Activated naive CD4-positive, alpha-beta T cell treated with anti-CD3 and anti-CD28 coated beads, Interleukin-2, amount 50 U/mL, for 72 hours (primary cell): ENCODE data around the gene AURKA. TPM values are rescaled to one million over a fixed set of nuclear protein-coding genes. Genes with fewer than 3 reads are reported as not detected.

Experiments
- ATAC-seq, 2 donors: fragments of 150-1000 bp; cut with Tn5 transposase; 2 replicates each; pipeline ENCODE4 v1.10.0; 2021; ENCODE audit warnings: mild to moderate bottlenecking in 2 of 2, moderate library complexity in 2 of 2
- DNase-seq, 2 donors: peaks; one replicate each; pipeline ENCODE4 v3.0.0; 2021 to 2022; ENCODE audit warnings: low spot score in 2 of 2
- H3K27ac Mint-ChIP-seq, 2 donors: one replicate each; pipeline ENCODE4 v1.8.0; 2022; ENCODE audit warnings: mild to moderate bottlenecking in 2 of 2, mixed read lengths in 2 of 2
- H3K36me3 Mint-ChIP-seq, 2 donors: one replicate each; pipeline ENCODE4 v1.8.0; 2022; ENCODE audit warnings: mixed read lengths in 2 of 2
- H3K9me3 Mint-ChIP-seq, 2 donors: one replicate each; pipeline ENCODE4 v1.8.0; 2022; ENCODE audit warnings: mixed read lengths in 2 of 2
- total RNA-seq, 2 donors: library from RNA; stranded (reverse); gene quantifications; one replicate each; pipeline ENCODE4 v1.2.3, GENCODE V29; 2022

Gene AURKA
- 100 to 1,000 TPM in 1 of 2 donors, 10 to 100 TPM in 1; 93.0 to 130 TPM for total RNA-seq

DNA sequence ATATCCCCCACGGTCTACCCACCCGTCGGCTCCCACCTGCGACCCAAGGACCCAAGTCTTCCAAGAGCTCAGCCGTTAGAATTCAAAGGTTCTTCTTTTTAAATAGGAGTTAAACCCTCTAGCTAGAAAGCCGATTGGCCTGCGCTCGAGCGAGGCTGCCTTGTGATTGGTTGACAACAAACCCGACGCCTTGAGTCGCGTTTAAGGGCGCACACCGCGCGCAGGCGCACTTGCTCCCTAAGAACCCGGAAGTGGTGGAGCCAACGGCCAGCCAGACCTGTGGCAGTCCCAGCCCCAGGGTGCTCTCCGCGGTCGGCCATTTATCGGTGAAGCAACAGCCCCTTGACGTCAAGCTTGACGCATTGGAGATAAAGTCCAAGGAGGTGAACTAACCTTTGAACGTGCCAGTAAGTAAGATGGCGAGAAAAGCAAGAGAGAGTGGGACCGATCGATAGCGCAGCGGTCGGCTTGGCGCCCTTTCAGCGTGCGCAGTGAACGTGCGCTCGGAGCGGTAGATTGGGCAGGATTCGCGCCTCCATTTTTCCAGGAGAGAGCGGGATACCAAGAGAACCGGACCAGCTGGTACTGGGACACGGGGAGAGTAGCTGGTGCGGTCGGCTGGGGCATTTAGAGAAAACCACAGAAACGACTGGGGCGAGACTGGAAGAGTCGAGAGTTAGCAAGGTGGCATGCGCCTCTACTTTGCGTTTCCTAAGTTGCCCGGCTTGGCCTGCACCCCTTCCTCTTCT lies at the start of gene AURKA, which contains the start of gene CSTF1:
Gene AURKA, minus strand, starts transcription at position 84 of the 749 bp plus-strand sequence. CDS start 4,018 bp downstream, outside the sequence.
Gene CSTF1, plus strand, starts transcription at position 514 of the 749 bp plus-strand sequence. CDS start 2,908 bp downstream, outside the sequence.
- Mint-ChIP-seq H3K9me3 (no peaks in the 10 kb centered on the region), H3K27ac (no peak within 1 kb of the TSS), H3K36me3 (peaks cover 16 to 36% of the 10 kb centered on the region in 2 donors)
- DNase-seq, result peak; percentile 98 to 100
- ATAC-seq, result peak; percentile 95 to 96

DNA sequence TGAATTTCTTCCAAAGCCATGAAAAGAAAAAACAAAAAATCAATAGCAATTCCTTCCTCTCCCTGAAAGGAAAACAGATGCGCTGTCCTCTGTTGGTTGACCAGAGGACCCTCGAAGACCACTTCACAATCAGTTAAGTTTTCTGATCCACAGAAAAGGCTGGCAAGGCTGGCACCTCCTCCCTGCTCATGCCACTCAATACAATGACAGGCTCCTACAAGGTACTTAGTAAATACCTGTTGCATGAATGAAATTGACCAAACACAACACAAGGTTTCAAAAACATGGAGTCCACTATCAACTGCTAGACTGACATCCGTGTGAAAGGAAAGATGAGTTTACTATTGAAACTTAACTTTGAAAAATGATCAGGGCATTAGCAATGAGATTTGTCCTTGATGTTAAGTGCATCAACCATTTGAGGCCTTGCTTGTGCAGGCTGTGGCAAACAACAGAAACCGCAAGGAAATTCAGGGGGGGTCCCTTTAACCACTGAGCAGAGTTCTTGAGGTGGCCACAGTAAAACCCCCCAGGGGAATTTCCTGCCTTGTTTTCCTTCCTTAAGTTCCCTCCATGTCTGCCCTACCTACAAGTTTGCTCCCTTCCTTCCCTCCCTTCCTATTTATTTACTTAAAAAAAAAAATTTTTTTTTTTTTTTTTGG lies 48.5 kb upstream of the AURKA start:
- ATAC-seq (peak; percentile 75 to 86), DNase-seq (peak in 1 of 2 donors; percentile 79)
- H3K9me3 Mint-ChIP-seq, result no peaks in the 10 kb centered on the region
- peaks cover 8 to 18% of the 10 kb centered on the region in 2 donors for H3K36me3 Mint-ChIP-seq
- peak overlapping the region; percentile 41 to 65 for H3K27ac Mint-ChIP-seq

DNA sequence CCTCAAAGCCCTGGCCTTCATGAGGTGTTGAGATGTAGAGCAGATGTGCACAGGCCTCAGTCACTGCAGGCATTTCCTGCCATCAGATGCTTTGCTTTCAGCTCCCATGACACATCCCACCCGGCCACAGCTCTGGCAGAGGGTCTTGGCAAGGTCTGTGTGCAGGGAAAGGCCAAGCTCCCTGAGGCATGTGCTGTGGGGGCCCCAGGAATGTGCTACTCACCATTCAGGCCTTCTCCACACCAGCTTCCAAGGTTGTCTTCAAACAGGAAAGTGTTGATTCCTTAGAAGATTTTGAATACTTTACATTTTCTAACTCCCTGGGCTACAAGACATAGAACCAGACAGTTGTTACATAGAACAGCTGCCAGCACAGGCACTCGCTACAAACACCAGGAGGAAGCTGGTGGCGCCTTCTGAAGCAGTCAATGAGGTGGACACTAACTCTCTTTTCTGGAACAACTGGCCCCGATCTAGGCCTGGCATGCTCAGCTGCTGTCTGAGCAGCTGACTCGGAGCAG lies 47.8 kb upstream of the AURKA start:
- ATAC-seq (no peak), DNase-seq (no peak)
- Mint-ChIP-seq H3K9me3 (peaks cover 0 to 3% of the 10 kb centered on the region in 2 donors), H3K27ac (peak overlapping the region; percentile 41 to 65), H3K36me3 (peaks cover 8 to 18% of the 10 kb centered on the region in 2 donors)

DNA sequence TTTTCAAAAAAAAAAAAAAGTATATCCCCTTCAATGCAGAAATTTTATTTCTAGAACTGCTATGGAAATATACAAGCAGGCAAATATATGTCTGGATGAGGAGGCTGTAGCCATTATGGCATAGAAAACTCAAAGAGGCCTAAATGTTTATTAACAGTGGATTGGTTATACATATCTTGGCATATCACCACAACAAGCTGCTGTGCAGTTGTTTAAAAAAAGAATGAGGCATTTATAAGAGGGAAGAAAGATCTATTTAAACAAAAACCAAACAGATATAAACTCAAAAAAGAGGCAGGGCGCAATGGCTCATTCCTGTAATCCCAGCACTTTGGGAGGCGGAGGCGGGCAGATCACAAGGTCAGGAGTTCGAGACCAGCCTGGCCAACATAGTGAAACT lies 46.3 kb upstream of the AURKA start:
- Mint-ChIP-seq H3K36me3 (peaks cover 8 to 23% of the 10 kb centered on the region in 2 donors), H3K9me3 (peaks cover 0 to 3% of the 10 kb centered on the region in 2 donors), H3K27ac (peak overlapping the region in 1 of 2 donors; percentile 38)
- no peak for DNase-seq
- ATAC-seq, result no peak

DNA sequence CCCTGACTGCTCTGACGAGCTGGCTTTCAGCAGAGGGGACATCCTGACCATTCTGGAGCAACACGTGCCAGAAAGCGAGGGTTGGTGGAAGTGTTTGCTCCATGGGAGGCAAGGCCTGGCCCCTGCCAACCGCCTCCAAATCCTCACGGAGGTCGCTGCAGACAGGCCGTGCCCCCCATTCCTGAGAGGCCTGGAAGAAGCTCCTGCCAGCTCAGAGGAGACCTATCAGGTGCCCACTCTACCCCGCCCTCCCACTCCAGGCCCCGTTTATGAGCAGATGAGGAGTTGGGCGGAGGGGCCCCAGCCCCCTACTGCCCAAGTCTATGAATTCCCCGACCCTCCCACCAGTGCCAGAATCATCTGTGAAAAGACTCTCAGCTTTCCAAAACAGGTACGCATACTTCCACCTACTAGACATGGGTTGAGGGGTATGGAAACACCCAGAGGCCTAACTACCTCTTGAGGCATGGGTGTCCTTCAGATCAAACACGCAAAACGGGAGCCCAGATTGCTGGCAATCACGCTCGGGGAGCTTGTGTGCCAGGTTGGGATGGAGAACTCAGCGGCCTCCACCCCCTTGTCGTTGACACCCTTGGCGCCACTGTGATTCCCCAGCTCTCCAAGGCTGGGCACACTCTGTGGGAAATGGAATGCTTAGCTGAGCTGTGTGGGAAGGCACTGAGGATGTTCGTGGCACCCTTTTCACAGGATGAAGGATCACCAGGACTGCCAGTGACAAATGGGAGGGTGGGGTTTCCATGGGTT lies 45.4 kb upstream of the AURKA start:
- Mint-ChIP-seq H3K9me3 (peaks cover 0 to 3% of the 10 kb centered on the region in 2 donors), H3K27ac (peak overlapping the region in 1 of 2 donors; percentile 44), H3K36me3 (peaks cover 3 to 16% of the 10 kb centered on the region in 2 donors)
- no peak for DNase-seq
- ATAC-seq, result no peak

DNA sequence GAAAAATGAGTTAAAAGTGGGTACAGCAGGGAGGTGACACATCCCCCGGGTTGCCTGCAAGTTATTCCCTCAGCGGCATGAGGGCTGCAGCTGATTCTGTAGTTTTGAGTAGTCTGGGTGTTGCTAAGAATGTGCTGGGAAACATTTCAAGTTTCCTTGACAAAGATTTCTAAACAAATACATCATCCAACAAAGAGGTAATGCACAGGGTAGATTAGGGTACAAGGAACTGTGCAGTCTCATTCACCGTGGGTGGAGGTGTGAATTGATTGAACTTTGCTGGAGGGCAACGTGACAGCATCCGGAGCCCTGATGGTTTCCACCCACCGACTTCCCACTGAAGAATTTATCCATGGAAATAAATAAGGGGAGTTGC lies 41.9 kb upstream of the AURKA start:
- no peak for DNase-seq
- peaks cover 0 to 18% of the 10 kb centered on the region in 2 donors for H3K36me3 Mint-ChIP-seq
- peaks cover 0 to 3% of the 10 kb centered on the region in 2 donors for H3K9me3 Mint-ChIP-seq
- no peak overlapping the region for H3K27ac Mint-ChIP-seq
- ATAC-seq, result peak in 1 of 2 donors; percentile 57

DNA sequence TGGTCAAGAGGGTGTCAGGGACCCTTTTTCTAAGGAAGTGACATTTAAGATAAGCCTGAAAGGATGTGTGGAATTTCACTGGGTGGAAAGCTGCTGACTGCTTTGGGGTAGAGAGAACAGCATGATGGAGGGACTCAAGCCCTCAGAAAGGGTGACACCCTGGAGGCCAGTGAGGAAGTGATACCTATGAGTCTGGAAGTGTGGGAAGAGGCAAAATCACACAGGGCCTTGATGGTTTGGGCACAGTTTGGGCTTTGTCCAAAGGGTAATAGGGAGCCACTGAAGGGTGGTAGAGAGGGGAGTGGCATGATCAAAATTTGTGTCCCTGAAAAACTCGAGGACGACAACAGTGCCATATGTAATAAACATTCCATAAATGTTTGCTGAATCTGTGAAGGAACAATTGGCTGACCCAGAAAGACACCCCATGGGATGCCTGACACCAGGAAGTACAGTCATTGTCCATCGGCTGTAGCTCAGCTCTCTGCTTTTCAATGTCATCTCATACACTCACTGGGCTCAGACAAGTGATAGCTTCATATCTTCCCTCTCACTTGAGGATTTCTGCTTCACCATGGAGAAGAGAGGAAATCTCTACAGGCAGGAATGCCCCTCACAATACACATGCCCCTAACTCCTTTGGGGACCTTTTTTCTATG lies 41.3 kb upstream of the AURKA start:
- Mint-ChIP-seq H3K36me3 (peaks cover 0 to 18% of the 10 kb centered on the region in 2 donors), H3K27ac (peak overlapping the region in 1 of 2 donors; percentile 78), H3K9me3 (peaks cover 0 to 3% of the 10 kb centered on the region in 2 donors)
- DNase-seq (no peak), ATAC-seq (no peak)

DNA sequence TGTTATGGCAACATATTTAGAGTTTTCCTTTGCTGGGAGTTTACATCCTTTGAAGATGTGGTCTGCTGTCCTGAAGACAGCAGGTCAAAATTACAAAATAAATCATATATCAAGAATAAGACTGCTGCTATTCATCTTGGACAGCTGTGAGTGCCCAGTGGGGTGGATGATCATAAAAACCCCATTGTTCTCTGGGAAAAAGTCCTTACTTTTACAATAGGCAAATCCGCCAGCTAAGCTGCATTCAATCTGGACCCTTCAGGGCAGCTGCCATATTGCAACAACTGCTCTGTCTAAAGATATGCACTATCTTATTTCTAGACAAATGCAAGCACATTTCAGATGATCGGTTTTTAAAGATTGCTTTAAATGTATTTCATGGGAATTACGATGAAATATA lies 39.5 kb upstream of the AURKA start:
- Mint-ChIP-seq H3K9me3 (peaks cover 0 to 3% of the 10 kb centered on the region in 2 donors), H3K36me3 (peaks cover 0 to 18% of the 10 kb centered on the region in 2 donors), H3K27ac (no peak overlapping the region)
- ATAC-seq, result no peak
- no peak for DNase-seq

DNA sequence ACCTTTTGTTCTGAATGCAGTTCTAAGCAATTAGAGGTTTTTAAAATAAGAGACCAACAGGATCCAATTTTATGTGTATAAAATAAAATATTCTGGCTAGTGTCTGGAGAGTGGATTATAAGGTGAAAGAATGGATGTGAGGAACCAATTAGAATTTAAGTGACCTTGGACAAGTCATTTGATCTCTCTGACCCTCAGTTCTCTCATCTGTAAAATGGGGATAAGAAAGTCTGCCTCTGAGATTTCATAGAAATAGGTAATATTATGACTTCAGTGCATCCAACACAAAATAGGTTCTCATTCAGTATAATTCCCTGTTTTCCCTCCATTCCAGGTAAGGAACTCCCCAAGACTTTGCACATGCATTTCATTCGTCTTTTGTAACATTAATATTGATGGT lies 38.9 kb upstream of the AURKA start:
- Mint-ChIP-seq H3K9me3 (peaks cover 0 to 3% of the 10 kb centered on the region in 2 donors), H3K36me3 (peaks cover 0 to 18% of the 10 kb centered on the region in 2 donors), H3K27ac (no peak overlapping the region)
- no peak for DNase-seq
- ATAC-seq, result no peak

DNA sequence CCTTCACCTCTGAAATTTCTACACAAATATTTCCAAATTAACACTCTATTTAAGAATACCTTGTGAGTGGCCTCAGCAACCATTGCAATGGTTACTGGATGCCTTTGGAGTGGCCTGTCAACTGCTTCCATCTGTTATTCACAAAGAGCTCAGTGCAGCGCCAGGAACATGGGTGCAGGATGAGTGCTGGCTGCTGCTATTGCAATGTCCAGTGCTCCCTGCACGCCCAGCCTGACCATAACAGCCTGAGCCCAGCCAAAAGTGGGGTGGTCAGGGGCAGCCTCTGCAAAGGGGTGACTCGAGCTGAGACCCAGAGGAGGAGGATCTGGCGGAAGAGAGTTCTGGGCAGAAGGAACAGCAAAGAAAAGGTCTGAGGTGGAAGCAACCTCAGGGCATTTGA lies 38.4 kb upstream of the AURKA start:
- H3K27ac Mint-ChIP-seq, result peak overlapping the region; percentile 84
- ATAC-seq (no peak), DNase-seq (no peak)
- peaks cover 0 to 3% of the 10 kb centered on the region in 2 donors for H3K9me3 Mint-ChIP-seq
- H3K36me3 Mint-ChIP-seq, result peaks cover 0 to 18% of the 10 kb centered on the region in 2 donors

DNA sequence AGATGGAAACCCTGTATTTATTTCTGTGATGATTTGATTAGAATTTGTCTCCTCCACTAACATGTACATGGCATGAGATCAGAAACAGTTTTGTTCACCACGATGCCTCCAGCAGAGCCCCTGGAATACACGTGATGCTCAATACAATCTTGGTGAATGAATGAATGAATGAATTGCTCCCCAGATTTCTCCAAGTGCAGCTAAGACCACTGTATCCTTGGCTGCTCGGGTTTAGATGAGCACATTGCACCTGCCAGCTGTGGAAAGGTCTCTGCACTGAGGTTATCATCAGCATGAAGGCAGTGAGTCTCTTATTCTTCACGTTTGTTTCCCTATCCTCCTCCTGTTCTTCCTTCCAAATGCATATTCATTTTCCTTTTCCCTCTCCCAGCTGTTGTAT lies 37.9 kb upstream of the AURKA start:
- no peak for DNase-seq
- no peak for ATAC-seq
- H3K27ac Mint-ChIP-seq, result peak overlapping the region; percentile 84
- H3K9me3 Mint-ChIP-seq, result peaks cover 0 to 2% of the 10 kb centered on the region in 2 donors
- peaks cover 0 to 18% of the 10 kb centered on the region in 2 donors for H3K36me3 Mint-ChIP-seq

DNA sequence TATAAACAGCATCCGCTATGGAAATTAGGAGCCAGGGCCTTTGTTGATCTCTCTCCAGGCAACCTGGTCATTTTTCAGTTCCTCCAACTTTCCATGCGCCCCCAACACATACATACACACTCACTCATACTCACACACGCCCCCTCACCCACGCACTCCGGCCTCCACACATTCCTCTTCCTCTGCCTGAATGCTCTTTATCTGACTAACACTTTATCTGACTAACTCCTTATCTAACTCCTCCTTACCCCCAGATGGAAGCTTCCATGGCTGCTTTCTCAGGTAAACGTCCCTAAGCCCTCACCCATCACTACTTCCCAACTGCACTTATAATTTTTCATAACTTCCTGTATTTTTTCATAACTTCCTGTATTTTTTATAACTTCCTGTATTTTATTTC lies 37.5 kb upstream of the AURKA start:
- ATAC-seq, result peak; percentile 54 to 87

DNA sequence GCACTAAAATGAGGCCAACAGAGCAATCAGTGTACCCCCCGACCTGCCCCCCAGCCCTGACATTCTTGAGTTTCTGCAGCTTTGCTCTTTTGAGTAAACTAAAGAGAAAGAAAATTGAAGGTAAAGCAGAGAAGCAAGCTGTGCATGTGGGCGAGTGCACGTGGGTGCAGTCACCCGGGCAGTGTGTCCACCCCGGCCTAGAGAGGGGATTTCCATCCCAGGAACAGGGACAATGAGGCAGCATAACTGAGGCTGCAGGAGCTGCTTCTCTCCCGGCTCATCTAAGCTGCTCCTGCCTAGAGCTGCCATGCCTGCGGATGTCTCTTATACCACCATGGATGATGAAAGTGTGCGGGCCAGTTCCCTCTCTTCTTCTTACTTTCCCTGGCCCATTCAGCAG lies 36.9 kb upstream of the AURKA start:
- ATAC-seq, result no peak
- Mint-ChIP-seq H3K27ac (peak overlapping the region; percentile 84), H3K36me3 (peaks cover 0 to 15% of the 10 kb centered on the region in 2 donors), H3K9me3 (no peaks in the 10 kb centered on the region)
- no peak for DNase-seq

More for the DNA sequence above, 37.5 kb upstream of the AURKA start:
- H3K9me3 Mint-ChIP-seq, result no peaks in the 10 kb centered on the region
- DNase-seq, result no peak
- peak overlapping the region; percentile 84 for H3K27ac Mint-ChIP-seq
- H3K36me3 Mint-ChIP-seq, result peaks cover 0 to 18% of the 10 kb centered on the region in 2 donors

DNA sequence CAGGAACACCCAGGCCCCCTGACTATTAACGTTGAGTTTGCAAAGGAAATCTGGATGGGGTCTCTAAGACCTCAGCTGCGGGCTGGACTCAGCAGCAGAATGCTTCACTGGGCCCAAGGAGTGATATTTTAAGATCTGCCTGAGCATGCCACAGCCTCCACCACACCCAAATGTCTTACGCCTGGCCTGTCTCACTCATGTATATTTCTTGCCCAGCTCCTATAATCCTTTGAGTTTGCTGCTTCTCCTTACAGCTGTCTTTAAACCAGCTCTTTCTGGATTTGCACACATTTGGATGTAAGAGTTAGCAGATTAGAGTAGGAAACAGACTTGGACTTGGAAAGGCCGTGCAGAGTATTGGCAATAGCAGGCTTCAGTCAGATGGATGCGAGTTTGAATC lies 36.4 kb upstream of the AURKA start:
- no peak for DNase-seq
- peaks cover 0 to 13% of the 10 kb centered on the region in 2 donors for H3K36me3 Mint-ChIP-seq
- ATAC-seq, result no peak
- peak overlapping the region in 1 of 2 donors; percentile 84 for H3K27ac Mint-ChIP-seq
- H3K9me3 Mint-ChIP-seq, result no peaks in the 10 kb centered on the region

DNA sequence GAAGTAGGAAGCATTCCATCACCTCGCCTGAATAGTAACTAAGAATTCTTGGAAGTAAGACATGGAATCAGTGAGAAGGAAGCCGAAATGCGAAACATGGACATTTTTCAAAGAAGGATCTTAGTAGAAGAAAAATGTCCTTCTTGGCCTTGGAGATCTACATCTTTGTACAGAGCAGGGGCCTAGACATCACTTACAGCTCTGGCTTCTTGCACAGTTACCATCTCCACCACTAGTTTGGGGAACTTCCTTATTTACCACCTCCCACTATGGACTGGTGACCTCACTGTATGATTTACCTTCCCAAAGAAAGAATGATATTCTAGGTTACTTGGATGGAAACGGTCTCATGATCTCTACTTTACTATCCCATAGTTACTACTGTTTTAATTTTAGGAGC lies 35.8 kb upstream of the AURKA start:
- ATAC-seq (no peak), DNase-seq (no peak)
- Mint-ChIP-seq H3K9me3 (no peaks in the 10 kb centered on the region), H3K27ac (peak overlapping the region in 1 of 2 donors; percentile 84), H3K36me3 (peaks cover 0 to 13% of the 10 kb centered on the region in 2 donors)

DNA sequence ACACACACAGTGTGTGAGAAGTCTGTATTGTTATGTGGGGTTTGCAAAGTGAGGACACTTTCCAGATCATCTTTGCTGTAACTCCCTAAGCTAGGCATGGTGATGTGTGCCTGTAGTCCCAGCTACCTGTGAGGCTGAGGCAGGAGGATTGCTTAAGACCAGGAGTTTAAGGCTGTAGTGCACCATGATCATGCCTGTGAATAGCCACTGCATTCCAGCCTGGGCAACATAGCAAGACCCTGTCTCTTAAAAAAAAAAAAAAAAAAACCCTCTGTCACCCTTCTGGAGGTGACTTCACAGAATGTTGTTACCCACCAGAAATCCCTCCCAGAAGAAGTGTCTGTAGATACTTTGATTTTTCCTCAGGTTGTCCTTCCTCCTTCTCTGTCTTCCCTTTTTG lies 34.9 kb upstream of the AURKA start:
- Mint-ChIP-seq H3K36me3 (peaks cover 0 to 13% of the 10 kb centered on the region in 2 donors), H3K27ac (no peak overlapping the region), H3K9me3 (no peaks in the 10 kb centered on the region)
- DNase-seq (no peak), ATAC-seq (no peak)
